Esophagus squamous epithelium (tissue), 5 donors: ENCODE measurements around the gene ABCA3. TPM values are rescaled to one million over a fixed set of nuclear protein-coding genes. Genes with fewer than 3 reads are reported as not detected.

Experiments used
- DNase-seq: peaks from one replicate; lab custom pipeline; 2025; lab: John Stamatoyannopoulos, UW
- H3K27ac ChIP-seq, 4 donors: fragments of 200-600 bp; sonication (generic); one replicate each; pipeline ENCODE4 v1.5.1; 2016 to 2019; ENCODE audit warnings: mild to moderate bottlenecking in 1 of 4
- H3K27me3 ChIP-seq, 4 donors: fragments of 200-600 bp; sonication (generic); 1 replicate in 3 of 4; 2 replicates in 1 of 4; pipeline versions ENCODE4 v1.5.1 to v1.6.0; 2017 to 2021; ENCODE audit warnings: antibody characterized with exemption in 1 of 4
- H3K36me3 ChIP-seq, 3 donors: fragments of 200-600 bp; sonication (generic); one replicate each; pipeline ENCODE4 v1.5.1; 2016 to 2019
- H3K4me1 ChIP-seq, 3 donors: fragments of 200-600 bp; sonication (generic); one replicate each; pipeline ENCODE4 v1.5.1; 2017 to 2019
- H3K4me3 ChIP-seq, 4 donors: fragments of 200-600 bp; sonication (generic); 1 replicate in 3 of 4; 2 replicates in 1 of 4; pipeline ENCODE4 v1.5.1; 2016 to 2019; ENCODE audit warnings: mild to moderate bottlenecking in 2 of 4, moderate library complexity in 1 of 4
- H3K9me3 ChIP-seq, 3 donors: fragments of 200-600 bp; sonication (generic); one replicate each; pipeline ENCODE4 v1.5.1; 2016 to 2019
- POLR2A ChIP-seq, 4 donors: fragments of 450-650 bp; IDR thresholded peaks; one replicate each; pipeline ENCODE4 v1.6.1; 2017; ENCODE audit warnings: antibody characterized with exemption in 4 of 4, mild to moderate bottlenecking in 4 of 4, moderate library complexity in 3 of 4
- WGBS, 2 donors: methylation state at CpG; one replicate each; pipeline ENCODE4 v1.1.5; 2018; 5-methylcytosine and 5-hydroxymethylcytosine counted together
- intact Hi-C: fragments of 100-400 bp; cut with DNase I; formaldehyde crosslinking; loops from one replicate; pipeline ENCODE4 v1.15.0; 2022
- total RNA-seq, 4 donors: library from RNA; depleted of rRNA; stranded (reverse); fragments of >200 nt; gene quantifications; one replicate each; pipeline ENCODE4 v1.1.0, GENCODE V29; 2016
- TF ChIP-seq, protein P1 (sequence below), 6 experiments: fragments of 450-650 bp in 4 of 6; fragments of 200-600 bp in 2 of 6; sonication (generic) in 2 of 6; IDR thresholded peaks; one replicate each; pipeline ENCODE4 v1.5.1; 2016 to 2019; ENCODE audit warnings: antibody characterized with exemption in 6 of 6, mild to moderate bottlenecking in 4 of 6, moderate library complexity in 4 of 6
- donor health status: DM: yes; HTN: yes; CAD: no.

The ABCA3 gene
- total RNA-seq, 4 donors from 2014 or later, result 0.70 to 3.2 (median 2.7) TPM

DNA sequence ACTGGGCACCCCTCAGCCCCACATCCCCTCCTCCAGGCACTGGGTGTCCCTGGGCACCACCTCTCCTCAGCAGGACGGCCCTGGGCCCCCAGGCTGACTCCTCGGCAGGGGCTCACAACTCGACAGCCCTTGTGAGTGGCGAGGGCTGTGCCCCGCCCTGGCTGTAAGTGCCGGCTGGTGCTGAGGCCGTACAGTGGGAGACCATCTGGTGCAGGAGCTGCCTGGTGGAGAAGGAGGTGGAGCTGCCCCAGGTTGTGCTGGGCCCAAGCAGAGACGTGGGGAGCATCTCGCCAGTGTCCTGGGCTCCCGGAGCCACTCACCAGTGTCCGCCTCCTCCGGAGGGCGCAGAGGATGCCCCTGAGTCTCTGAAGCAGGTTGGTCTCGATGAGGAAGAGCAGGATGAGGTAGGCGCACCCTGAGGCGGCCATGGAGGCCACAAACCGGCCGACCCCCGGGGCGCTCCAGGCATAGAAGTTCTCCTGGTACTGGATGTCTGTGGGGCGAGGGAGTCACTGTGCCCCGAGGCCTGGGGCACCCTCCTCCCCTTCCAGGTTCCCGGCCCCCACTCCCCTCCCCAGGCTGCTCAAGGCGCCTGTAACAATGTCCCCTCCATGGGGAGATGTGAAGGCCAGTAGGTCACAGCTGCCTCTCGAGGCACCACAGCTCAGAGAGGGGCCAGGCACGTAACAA is 57.5 kb downstream of the ABCA3 start:
- H3K4me3 ChIP-seq, result no peak overlapping the region
- H3K4me1 ChIP-seq, result no peaks in the 10 kb centered on the region
- WGBS, 2 donors, result 70% methylated on average over 7 of the region's 26 CpGs; no CpG with 5 or more reads in 1 of the 2 donors
- no peaks in the 10 kb centered on the region for H3K27me3 ChIP-seq
- DNase-seq, result no peak
- no peak overlapping the region for H3K27ac ChIP-seq
- no peak for TF ChIP-seq POLR2A (IDR thresholded peaks at IDR 0.05)
- TF ChIP-seq, protein P1, sequence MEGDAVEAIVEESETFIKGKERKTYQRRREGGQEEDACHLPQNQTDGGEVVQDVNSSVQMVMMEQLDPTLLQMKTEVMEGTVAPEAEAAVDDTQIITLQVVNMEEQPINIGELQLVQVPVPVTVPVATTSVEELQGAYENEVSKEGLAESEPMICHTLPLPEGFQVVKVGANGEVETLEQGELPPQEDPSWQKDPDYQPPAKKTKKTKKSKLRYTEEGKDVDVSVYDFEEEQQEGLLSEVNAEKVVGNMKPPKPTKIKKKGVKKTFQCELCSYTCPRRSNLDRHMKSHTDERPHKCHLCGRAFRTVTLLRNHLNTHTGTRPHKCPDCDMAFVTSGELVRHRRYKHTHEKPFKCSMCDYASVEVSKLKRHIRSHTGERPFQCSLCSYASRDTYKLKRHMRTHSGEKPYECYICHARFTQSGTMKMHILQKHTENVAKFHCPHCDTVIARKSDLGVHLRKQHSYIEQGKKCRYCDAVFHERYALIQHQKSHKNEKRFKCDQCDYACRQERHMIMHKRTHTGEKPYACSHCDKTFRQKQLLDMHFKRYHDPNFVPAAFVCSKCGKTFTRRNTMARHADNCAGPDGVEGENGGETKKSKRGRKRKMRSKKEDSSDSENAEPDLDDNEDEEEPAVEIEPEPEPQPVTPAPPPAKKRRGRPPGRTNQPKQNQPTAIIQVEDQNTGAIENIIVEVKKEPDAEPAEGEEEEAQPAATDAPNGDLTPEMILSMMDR (IDR thresholded peaks at IDR 0.05), result no peak
- no peaks in the 10 kb centered on the region for H3K9me3 ChIP-seq
- intact Hi-C loops, result no loop called here
- peaks cover 0 to 42% (median 0%) of the 10 kb centered on the region in 3 donors for H3K36me3 ChIP-seq

DNA sequence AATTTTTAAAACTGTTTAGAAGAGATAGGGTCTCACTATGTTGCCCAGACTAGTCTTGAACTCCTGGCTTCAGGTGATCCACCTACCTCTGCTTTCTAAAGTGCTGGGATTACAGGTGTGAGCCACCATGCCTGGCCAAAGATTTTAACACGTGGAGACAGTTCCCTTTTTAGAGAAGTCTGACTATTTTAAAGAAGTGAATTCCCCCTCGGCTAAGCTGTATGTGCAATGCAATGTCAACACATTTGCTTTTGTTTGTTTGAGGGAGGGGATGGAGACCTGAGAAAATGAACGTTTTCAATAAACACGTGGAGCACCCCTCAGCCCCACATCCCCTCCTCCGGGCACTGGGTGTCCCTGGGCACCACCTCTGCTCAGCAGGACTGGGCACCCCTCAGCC is 58.3 kb downstream of the ABCA3 start:
- DNase-seq, result no peak
- intact Hi-C loops, result no loop called here
- Histone ChIP-seq H3K36me3 (peaks cover 0 to 48% (median 0%) of the 10 kb centered on the region in 3 donors), H3K4me1 (no peaks in the 10 kb centered on the region), H3K9me3 (no peaks in the 10 kb centered on the region), H3K27me3 (no peaks in the 10 kb centered on the region), H3K4me3 (no peak overlapping the region), H3K27ac (no peak overlapping the region)
- 53 to 61% methylated on average over 5 of the region's 5 CpGs for WGBS, 2 donors
- TF ChIP-seq POLR2A (IDR thresholded peaks at IDR 0.05), result no peak
- TF ChIP-seq, protein P1 (IDR thresholded peaks at IDR 0.05), result no peak

DNA sequence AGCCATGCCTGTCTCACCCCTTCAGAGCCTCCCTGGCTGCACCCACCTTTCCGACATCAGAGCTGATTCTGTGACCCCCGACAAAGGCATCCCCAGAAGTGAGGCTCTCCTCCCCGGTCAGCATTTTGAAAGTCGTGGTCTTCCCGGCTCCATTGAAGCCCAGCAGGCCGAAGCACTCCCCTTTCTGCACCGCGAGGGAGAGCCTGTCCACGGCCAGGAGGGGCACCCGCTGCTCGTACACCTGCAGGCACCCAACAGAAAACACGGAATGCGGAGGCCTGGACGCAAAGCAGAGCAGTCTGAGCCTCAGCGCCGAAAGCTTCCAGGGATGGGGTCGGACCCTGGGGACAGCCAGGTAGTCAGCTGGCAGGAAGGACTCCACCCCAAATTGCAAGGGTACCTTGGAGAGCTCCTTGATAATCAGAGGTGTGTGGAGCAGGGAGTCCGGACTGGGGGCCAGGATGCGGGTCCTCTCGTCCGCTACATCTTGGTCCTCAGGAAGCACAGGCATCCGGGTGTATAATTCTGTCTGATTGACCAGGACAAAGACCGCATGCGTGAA is 59.5 kb downstream of the ABCA3 start:
- no peak overlapping the region for H3K27ac ChIP-seq
- no peak for DNase-seq
- no peaks in the 10 kb centered on the region for H3K9me3 ChIP-seq
- no peaks in the 10 kb centered on the region for H3K27me3 ChIP-seq
- no peak overlapping the region for H3K4me3 ChIP-seq
- TF ChIP-seq POLR2A (IDR thresholded peaks at IDR 0.05), result no peak
- TF ChIP-seq, protein P1 (IDR thresholded peaks at IDR 0.05), result no peak
- WGBS, 2 donors, result 63% methylated on average over 5 of the region's 24 CpGs; no CpG with 5 or more reads in 1 of the 2 donors
- no peaks in the 10 kb centered on the region for H3K4me1 ChIP-seq
- intact Hi-C loops, result no loop called here
- peaks cover 0 to 36% (median 0%) of the 10 kb centered on the region in 3 donors for H3K36me3 ChIP-seq

DNA sequence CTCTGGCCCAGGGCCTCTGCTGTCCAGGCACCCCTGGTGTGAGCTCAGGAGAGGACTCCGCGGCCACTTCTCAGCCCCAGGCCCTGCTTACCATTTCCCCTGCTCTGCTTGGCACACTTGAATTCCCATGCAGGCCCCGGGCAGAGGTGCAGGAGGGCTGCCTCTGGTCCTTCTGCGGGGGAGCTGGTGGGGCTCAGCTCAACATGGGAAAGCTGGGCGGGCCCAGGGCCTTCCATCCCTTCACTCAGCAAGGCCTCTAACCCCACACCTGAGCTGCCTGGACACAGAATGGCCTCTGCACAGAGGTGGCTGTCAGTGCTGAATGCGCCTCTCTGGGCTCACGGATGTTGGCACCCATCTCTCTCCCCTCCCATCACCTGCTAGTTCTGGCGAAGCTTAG is 60.1 kb downstream of the ABCA3 start:
- intact Hi-C loops, result no loop called here
- H3K27me3 ChIP-seq, result no peaks in the 10 kb centered on the region
- H3K36me3 ChIP-seq, result peaks cover 0 to 33% (median 0%) of the 10 kb centered on the region in 3 donors
- H3K4me1 ChIP-seq, result no peaks in the 10 kb centered on the region
- no peak for TF ChIP-seq POLR2A (IDR thresholded peaks at IDR 0.05)
- TF ChIP-seq, protein P1 (IDR thresholded peaks at IDR 0.05), result no peak
- DNase-seq, result no peak
- H3K27ac ChIP-seq, result no peak overlapping the region
- WGBS, 2 donors, result 63 to 80% methylated on average over 1 to 3 of the region's 8 CpGs
- H3K9me3 ChIP-seq, result no peaks in the 10 kb centered on the region
- no peak overlapping the region for H3K4me3 ChIP-seq
